ENCODE data around the gene HSPB1. TPM values are rescaled to one million over a fixed set of nuclear protein-coding genes. Genes with fewer than 3 reads are reported as not detected.
A peak's percentile ranks its signal among the peaks of the same experiment; 100 is the strongest.

Gene HSPB1
- total RNA-seq, 1 donor: 91.8 TPM

DNA sequence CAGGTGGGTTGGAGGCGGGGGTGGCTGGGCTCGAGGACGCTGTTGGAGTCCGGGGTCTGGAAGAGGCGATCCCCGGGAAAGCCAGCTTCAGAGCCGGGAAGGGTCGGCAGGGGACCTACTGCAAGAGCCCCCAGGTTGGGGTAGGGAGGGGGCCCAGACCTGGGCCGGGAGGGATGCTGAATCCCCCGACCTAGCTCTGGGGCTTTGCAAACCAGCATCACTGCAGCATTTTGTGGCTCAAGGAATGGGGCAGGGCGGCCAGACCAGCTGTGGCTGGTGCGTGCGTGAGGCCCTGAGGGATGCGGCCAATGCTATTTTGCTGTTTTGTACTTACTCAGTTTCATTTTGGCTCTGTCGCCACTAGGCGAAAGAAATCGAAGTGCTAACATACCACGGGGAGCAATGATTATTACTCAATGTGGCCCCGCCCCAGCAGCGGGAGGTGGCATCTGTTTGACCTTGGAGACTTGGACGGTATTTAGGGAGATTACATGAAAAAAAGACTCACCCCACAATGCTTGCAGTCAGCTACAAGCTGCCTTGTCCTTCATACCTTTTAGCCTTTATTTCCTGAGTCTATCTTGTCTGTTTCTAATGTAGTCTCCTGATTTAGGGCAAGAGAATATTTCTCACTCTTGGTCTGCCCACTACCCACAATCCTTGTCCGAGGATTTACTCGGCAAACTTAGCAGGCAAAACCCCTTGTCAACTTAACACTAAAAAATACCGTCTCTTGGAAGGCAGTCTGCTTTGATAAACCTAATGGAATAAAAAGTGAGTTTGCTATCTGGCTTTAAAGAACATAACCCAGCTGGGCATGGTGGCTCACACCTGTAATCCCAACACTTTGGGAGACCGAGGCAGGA lies 16.2 kb downstream of the HSPB1 start:
- TF ChIP-seq, protein P1, sequence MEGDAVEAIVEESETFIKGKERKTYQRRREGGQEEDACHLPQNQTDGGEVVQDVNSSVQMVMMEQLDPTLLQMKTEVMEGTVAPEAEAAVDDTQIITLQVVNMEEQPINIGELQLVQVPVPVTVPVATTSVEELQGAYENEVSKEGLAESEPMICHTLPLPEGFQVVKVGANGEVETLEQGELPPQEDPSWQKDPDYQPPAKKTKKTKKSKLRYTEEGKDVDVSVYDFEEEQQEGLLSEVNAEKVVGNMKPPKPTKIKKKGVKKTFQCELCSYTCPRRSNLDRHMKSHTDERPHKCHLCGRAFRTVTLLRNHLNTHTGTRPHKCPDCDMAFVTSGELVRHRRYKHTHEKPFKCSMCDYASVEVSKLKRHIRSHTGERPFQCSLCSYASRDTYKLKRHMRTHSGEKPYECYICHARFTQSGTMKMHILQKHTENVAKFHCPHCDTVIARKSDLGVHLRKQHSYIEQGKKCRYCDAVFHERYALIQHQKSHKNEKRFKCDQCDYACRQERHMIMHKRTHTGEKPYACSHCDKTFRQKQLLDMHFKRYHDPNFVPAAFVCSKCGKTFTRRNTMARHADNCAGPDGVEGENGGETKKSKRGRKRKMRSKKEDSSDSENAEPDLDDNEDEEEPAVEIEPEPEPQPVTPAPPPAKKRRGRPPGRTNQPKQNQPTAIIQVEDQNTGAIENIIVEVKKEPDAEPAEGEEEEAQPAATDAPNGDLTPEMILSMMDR (IDR thresholded peaks at IDR 0.05; ENCODE audit: insufficient read depth, low read length): peak; percentile 47
- peak; percentile 93 for DNase-seq (ENCODE audit: low read depth)
- H3K4me3 ChIP-seq (ENCODE audit: low read depth, low read length): peak overlapping the region; percentile 92

DNA sequence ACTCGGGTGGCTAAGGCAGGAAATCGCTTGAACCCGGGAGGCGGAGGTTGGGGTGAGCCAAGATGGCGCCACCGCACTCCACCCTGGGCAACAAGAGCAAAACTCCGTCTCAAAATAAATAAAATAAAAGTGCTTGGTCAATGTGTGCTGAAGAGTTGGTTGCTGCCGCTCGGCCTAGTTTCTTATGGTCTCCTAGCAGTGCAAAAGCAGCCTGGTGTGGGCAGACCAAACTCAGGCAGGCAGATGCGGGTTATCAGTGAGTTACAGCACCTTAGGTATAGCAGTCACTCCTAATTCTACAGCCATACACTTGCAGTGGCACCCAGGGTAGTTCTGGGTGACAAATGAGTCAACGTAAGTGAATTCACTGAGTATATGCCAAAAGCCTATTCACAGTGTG lies 22.6 kb downstream of the HSPB1 start:
- no peak for DNase-seq (ENCODE audit: low read depth)
- H3K4me3 ChIP-seq (ENCODE audit: low read depth, low read length): no peak overlapping the region
- TF ChIP-seq, protein P1 (IDR thresholded peaks at IDR 0.05; ENCODE audit: insufficient read depth, low read length): no peak

DNA sequence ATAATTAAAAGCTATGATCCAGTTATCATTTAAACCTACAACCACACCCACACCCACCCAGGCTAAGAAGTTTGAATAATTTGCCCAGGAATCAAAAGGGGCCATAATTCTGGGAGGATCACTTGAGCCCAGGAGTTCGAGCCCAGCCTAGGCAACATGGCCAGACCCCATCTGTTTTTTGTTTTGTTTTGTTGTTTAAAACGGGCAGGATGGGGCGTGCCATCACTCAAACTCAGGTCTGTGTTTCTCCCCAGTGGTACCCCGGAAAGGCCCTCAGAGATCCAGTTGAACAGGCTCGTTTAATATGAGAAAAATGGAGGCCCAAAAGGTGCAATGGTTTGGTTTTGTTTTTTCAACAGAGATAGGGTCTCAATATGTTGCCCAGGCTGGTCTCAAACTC lies 23.3 kb downstream of the HSPB1 start:
- no peak overlapping the region for H3K4me3 ChIP-seq (ENCODE audit: low read depth, low read length)
- no peak for DNase-seq (ENCODE audit: low read depth)
- TF ChIP-seq, protein P1 (IDR thresholded peaks at IDR 0.05; ENCODE audit: insufficient read depth, low read length): no peak

DNA sequence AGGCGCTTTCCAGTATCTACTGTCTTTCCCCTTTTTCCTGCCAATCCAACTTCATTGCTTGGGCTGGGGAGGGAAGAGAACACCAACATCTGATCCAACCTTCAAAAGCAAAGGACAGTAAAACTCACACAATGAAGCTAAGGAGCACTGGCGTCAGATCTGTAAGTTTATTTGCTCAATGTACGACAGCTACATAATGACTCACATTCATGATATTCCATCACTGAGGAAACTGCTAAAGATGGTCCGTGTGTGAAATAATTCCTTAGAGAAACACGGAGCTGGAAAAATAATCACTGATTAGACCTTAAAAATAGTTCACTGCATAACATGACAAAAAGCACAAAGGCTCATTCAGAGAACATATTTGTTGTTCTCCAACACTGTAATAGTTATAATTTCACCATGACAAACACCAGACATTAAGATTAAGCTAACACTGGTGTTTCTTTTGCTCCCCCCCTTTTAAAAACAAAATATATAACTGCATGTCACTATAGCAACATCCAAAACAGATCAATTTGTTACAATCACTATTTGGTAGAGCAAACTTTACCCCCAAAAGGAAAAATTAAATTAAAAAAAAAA lies 24.3 kb downstream of the HSPB1 start:
- no peak overlapping the region for H3K4me3 ChIP-seq (ENCODE audit: low read depth, low read length)
- TF ChIP-seq, protein P1 (IDR thresholded peaks at IDR 0.05; ENCODE audit: insufficient read depth, low read length): no peak
- DNase-seq (ENCODE audit: low read depth): peak; percentile 73

DNA sequence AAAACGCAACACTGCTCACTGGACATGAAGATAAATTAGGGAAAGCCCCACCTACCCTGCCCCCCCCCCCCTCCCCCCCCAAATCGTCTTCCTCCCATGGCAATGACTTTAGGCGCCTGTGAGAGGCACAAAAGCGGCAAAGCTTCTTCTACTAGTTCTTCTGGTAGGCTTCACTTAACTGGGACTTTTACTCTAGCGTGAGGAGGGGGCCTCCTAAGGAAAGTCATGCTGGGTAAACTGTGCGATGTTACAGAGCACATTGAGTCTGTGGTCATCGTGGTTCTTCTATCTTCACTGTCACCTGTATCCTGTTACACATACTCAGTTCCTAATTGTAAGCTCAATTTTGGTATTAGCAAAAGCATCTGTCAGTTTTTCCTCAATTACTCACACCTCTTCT lies 25.1 kb downstream of the HSPB1 start:
- no peak for DNase-seq (ENCODE audit: low read depth)
- H3K4me3 ChIP-seq (ENCODE audit: low read depth, low read length): no peak overlapping the region
- TF ChIP-seq, protein P1 (IDR thresholded peaks at IDR 0.05; ENCODE audit: insufficient read depth, low read length): no peak

DNA sequence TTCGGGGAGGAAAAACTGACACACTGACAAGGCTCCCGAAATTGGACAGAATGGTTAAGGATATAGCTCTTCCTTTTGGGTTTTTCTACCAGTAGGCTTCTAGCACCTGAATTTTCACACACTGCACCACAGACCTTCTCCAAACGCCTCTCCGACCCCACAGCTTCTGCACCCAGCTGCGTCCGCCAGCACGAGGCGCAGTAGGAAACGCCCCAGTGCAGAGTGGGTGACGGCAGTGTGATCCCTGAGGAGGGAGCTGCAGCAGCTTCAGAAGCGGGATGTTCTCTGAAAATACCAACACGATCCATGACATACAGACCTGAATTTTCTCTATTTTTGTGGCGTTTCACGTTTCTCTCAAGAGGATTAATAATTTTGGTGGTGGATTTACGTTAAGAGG lies 25.9 kb downstream of the HSPB1 start:
- TF ChIP-seq, protein P1 (IDR thresholded peaks at IDR 0.05; ENCODE audit: insufficient read depth, low read length): no peak
- DNase-seq (ENCODE audit: low read depth): no peak
- H3K4me3 ChIP-seq (ENCODE audit: low read depth, low read length): no peak overlapping the region

Data from fibroblast of the aortic adventitia (primary cell).